22Rv1 (cell line): ENCODE data around the gene WWOX.

ENCODE experiments used
- CTCF ChIP-seq: fragments of 450-650 bp; IDR thresholded peaks from 2 replicates; pipeline ENCODE4 v1.5.1; 2017; ENCODE audit warnings: mild to moderate bottlenecking
- ZFX ChIP-seq: fragments of 450-650 bp; IDR thresholded peaks from 2 replicates; pipeline ENCODE4 v1.6.1; 2017; ENCODE audit warnings: antibody characterized with exemption, borderline replicate concordance

- TF ChIP-seq CTCF (no peak), ZFX (no peak)
These were observed 886.5 kb downstream of the WWOX start for GRCh38 chr16:78985716-78986605.
